Fibroblast of mammary gland (primary cell): ENCODE results near the gene F3.

Experiments
- DNase-seq: peaks from one replicate; pipeline ENCODE4 v3.0.0-alpha.2; 2010; ENCODE audit warnings: low read depth
- H3K4me3 ChIP-seq: 2 replicates; pipeline ENCODE4 v1.5.1; 2011; ENCODE audit warnings: low read depth, mild to moderate bottlenecking, low read length, moderate library complexity; ENCODE audit not compliant: control insufficient read depth
- TF ChIP-seq, protein P1 (sequence below): conservative IDR thresholded peaks from 2 replicates; pipeline ENCODE4 v1.5.1; 2011; ENCODE audit warnings: low read depth, low read length, inconsistent platforms; ENCODE audit not compliant: control insufficient read depth, insufficient read depth

Gene F3

DNA sequence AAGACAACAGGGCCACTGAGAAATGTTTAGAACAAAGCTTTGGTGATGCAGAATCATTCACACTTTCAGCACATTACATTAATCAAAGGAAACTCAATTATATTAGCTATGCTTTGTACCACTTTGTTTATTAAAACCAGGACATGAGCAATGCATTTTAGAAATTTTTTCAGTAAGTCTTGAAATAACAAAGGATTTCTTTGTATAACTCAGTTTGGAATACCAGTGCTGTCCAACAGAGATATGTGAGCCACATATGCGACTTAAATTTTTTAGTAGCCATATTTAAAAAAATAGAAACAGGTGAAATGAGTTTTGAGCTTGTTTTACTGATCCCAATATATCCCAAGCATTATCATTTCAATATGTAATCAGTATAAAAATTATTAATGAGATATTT is 18.8 kb upstream of the F3 start:
- H3K4me3 ChIP-seq, result no peak overlapping the region
- DNase-seq, result no peak
- TF ChIP-seq, protein P1, sequence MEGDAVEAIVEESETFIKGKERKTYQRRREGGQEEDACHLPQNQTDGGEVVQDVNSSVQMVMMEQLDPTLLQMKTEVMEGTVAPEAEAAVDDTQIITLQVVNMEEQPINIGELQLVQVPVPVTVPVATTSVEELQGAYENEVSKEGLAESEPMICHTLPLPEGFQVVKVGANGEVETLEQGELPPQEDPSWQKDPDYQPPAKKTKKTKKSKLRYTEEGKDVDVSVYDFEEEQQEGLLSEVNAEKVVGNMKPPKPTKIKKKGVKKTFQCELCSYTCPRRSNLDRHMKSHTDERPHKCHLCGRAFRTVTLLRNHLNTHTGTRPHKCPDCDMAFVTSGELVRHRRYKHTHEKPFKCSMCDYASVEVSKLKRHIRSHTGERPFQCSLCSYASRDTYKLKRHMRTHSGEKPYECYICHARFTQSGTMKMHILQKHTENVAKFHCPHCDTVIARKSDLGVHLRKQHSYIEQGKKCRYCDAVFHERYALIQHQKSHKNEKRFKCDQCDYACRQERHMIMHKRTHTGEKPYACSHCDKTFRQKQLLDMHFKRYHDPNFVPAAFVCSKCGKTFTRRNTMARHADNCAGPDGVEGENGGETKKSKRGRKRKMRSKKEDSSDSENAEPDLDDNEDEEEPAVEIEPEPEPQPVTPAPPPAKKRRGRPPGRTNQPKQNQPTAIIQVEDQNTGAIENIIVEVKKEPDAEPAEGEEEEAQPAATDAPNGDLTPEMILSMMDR, result no peak

DNA sequence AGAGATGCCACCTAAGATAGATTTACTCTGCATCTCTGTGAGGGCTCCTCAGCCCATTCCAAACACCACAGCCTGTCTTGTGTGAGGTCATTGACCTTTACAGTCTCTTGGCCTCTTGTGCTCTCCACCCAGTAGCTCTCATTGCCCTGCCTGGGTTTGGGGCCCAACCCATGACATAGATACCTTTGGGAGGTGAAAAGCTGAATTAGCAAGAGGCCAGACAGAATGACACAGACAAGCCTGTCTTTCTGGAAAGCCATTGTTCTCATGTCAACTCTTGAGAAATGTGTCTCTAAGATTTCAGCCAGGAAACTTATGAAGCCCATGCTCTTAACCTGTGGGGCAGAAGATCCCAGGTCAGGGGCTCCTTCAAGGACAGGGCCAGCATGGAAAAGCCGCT is 18.4 kb upstream of the F3 start:
- TF ChIP-seq, protein P1, result no peak
- H3K4me3 ChIP-seq, result no peak overlapping the region
- DNase-seq, result no peak

DNA sequence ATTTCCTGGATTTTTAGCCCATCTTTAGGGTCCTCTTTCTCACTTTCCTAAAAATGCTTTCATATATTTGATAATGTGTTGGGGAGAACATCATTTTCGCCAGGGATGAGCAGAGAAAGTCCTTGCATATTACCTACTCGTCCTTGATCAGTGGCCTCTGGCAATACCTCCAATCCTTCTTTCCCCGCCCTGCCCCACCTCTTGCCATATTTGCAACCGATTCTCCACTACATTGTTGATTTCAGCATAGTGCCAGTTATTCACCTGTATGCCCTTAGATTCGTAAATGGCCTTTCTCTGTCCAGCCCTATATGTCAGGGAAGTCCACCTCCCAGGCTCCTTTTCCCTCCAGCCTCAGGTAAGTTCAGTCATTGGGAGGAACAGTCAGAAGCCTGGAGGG is 13.5 kb upstream of the F3 start:
- TF ChIP-seq, protein P1, result no peak
- DNase-seq, result no peak

DNA sequence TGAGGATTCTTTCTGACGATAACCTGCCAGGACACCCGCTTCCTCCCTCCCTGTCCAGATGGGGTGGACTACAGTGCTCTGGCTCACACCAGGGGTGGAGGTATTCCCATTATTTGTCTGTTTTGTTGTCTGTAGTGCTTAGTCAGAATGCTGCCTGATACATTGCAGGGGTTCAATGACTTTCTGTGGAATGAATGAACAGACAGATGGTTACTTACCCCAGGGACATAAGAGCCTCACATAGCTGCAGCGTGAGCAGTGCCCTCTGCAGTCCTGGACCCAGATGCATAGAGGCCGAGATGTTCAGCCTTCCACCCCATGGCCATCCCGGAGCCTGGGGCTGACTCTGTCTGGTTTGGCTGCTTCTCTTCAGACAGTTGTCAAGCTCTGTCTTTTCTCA is 13.0 kb upstream of the F3 start:
- H3K4me3 ChIP-seq, result no peak overlapping the region
- TF ChIP-seq, protein P1, result no peak
- no peak for DNase-seq

More for the DNA sequence above, 13.5 kb upstream of the F3 start:
- H3K4me3 ChIP-seq, result no peak overlapping the region

DNA sequence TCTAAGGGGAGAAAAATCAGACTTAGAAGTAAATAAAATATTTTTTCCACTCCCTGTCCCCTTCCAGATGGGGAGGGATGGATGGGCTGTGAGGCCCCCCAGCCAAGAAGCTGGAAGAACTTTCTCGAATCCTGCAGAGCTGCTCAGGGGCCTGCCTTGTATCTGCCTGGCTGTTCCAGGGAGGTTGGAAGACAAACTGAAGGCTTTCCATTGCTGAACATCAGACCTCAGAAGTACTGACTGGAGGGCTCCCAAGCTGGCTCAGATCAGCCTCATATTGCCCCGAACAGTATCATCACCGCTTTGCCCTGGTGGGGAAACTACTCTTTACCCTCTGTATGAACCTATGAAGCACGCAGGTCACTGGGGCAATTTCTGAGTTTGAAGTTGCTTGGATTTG is 12.4 kb upstream of the F3 start:
- H3K4me3 ChIP-seq, result no peak overlapping the region
- TF ChIP-seq, protein P1, result no peak
- DNase-seq, result no peak

DNA sequence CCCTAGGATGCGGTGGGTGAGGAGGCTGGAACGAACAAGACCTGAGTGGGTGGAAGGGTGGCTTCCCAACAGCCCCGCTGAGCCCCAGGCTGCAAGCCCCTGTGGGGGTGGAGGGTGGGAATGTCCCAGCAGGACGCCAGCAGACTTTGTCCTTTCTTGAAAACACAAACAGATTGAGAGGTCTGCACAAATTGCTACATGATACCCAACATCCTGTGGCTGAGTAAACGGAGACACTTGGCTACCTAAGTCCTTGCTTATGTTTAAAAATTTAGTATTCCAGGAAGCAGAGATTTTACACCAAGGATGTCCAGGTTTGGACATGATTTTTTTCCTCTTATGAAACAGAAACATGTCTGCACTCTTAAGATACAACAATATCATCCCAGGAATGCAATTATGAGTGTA is 11.8 kb upstream of the F3 start:
- DNase-seq, result peak; percentile 62
- TF ChIP-seq, protein P1, result no peak
- H3K4me3 ChIP-seq, result no peak overlapping the region

DNA sequence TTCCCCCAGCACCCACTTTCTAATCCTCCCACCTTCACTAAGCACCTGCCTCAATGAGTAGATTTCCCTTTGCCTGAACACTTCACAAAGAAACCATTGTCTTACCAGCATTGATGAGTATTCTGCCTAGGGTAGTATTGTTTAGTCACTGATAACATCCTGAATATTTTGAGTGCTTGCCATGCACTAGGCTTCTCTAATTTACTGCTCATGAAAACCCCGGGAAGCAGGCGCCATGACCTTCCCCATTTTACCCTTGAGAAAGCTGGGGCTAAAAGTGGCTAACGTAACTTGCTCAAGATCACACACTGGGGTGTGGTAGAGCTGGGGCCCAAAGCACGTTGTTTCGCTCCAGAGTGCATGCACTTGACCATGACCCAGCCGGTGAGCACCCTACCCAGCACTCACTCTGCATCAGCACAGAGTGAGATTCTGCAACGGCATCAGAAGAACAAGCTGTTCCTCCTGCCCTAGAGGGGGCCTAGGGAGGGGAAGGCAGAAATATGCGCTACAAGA is 10.6 kb upstream of the F3 start:
- H3K4me3 ChIP-seq, result no peak overlapping the region
- DNase-seq, result no peak
- TF ChIP-seq, protein P1, result no peak
